Ovary (tissue), 9 donors: ENCODE results near the gene SLC17A9. TPM values are rescaled to one million over a fixed set of nuclear protein-coding genes. Genes with fewer than 3 reads are reported as not detected.

ENCODE experiments used
- DNase-seq, 5 donors: peaks; one replicate each; pipeline ENCODE4 v3.0.0-alpha.2; 2019 to 2020
- H3K27ac ChIP-seq, 2 donors: fragments of 200-600 bp; one replicate each; pipeline versions ENCODE4 v1.5.1 to v1.8.0; 2019 to 2022
- H3K27me3 ChIP-seq: fragments of 200-600 bp; one replicate; pipeline ENCODE4 v1.8.0; 2022
- H3K36me3 ChIP-seq: fragments of 200-600 bp; sonication (generic); one replicate; pipeline ENCODE4 v1.5.1; 2019
- H3K4me1 ChIP-seq: one replicate; pipeline ENCODE4 v1.8.1; 2013; ENCODE audit warnings: mild to moderate bottlenecking, moderate library complexity; ENCODE audit not compliant: insufficient read depth
- H3K4me3 ChIP-seq: fragments of 200-600 bp; sonication (generic); one replicate; pipeline ENCODE4 v1.5.1; 2017
- H3K9me3 ChIP-seq, 2 donors: fragments of 200-600 bp in 1 of 2; sonication (generic) in 1 of 2; one replicate each; pipeline versions ENCODE4 v1.5.1 to v1.8.1; 2013 to 2019; ENCODE audit warnings: mild to moderate bottlenecking in 1 of 2, moderate library complexity in 1 of 2
- CTCF ChIP-seq, 3 donors: fragments of 450-650 bp in 2 of 3; fragments of 200-600 bp in 1 of 3; IDR thresholded peaks; one replicate each; pipeline versions ENCODE4 v1.5.1 to v1.8.0; 2016 to 2022; ENCODE audit warnings: antibody characterized with exemption in 3 of 3, mild to moderate bottlenecking in 1 of 3
- EP300 ChIP-seq: sonication (generic); formaldehyde crosslinking; IDR thresholded peaks from one replicate; pipeline ENCODE4 v1.6.1; 2017; ENCODE audit warnings: antibody characterized with exemption
- POLR2A ChIP-seq: fragments of 450-650 bp; IDR thresholded peaks from one replicate; pipeline ENCODE4 v1.6.1; 2017; ENCODE audit warnings: antibody characterized with exemption, mild to moderate bottlenecking, moderate library complexity
- WGBS, 3 donors: extraction: QIAGEN DNeasy Blood & Tissue Kit in 1 of 3; methylation state at CpG; one replicate each; pipeline versions ENCODE4 v1.1.5 to v1.1.7; 2013 to 2017; 5-methylcytosine and 5-hydroxymethylcytosine counted together
- intact Hi-C, 4 donors: fragments of 100-400 bp; cut with DNase I; formaldehyde crosslinking; loops; one replicate each; pipeline versions ENCODE4 v1.11.0 to v1.15.1; 2022 to 2023
- polyA plus RNA-seq, 2 donors: library from polyadenylated mRNA; stranded (reverse); fragments of 200-250 nt in 1 of 2; fragments of 350-450 nt in 1 of 2; fragmentation: Illumina TruSeq in 1 of 2; extraction: RNeasy Lipid Tissue Mini Kit (QIAGEN cat#74804) in 1 of 2; gene quantifications; one replicate each; pipeline ENCODE4 v1.2.3, GENCODE V29; 2013 to 2014
- total RNA-seq, 7 donors: library from RNA; depleted of rRNA in 2 of 7; stranded (reverse); fragments of >200 nt in 2 of 7; fragmentation: NEBNext Ultra II Directional in 3 of 7; extraction: Animal tissue kit (Norgen Biotek cat#: 25700) in 3 of 7; gene quantifications; one replicate each; pipeline versions ENCODE4 v1.1.0 to v1.2.4, GENCODE V29; 2016 to 2023
- donor health status: DM: no; HTN: no; CAD: no; lungs with moderate emphysema.
- donor health status: DM: no; HTN: no; CAD: no.
- donor health status: Bipolar disorder and iron deficiency.
- donor health status: DM: yes; HTN: yes; CAD: no.
- donor health status: DM: no; HTN: no; CAD: no.
- donor health status: DM: yes; HTN: yes; CAD: no.

SLC17A9 gene
- total and polyA plus RNA-seq, 9 donors: 0.68 to 7.7 (median 4.7) TPM

GRCh38 chr20:62977613-62978560 is 25.4 kb downstream of the SLC17A9 start:
- Histone ChIP-seq H3K36me3 (no peaks in the 10 kb centered on the region), H3K4me1 (peaks cover under 1% of the 10 kb centered on the region), H3K4me3 (no peak overlapping the region), H3K9me3 (no peaks in the 10 kb centered on the region), H3K27me3 (no peaks in the 10 kb centered on the region), H3K27ac (no peak overlapping the region)
- TF ChIP-seq CTCF (IDR thresholded peaks at IDR 0.05): no peak
- no peak for TF ChIP-seq EP300
- no peak for TF ChIP-seq POLR2A
- intact Hi-C loops: no loop called here
- WGBS, 3 donors: 56 to 65% (median 60%) methylated on average over 38 of the region's 38 CpGs
- no peak for DNase-seq

GRCh38 chr20:62978561-62978943 is 26.0 kb downstream of the SLC17A9 start:
- intact Hi-C loops: no loop called here
- no peaks in the 10 kb centered on the region for H3K27me3 ChIP-seq
- WGBS, 3 donors: 51 to 65% (median 59%) methylated on average over 12 to 13 of the region's 13 CpGs
- no peaks in the 10 kb centered on the region for H3K9me3 ChIP-seq
- no peaks in the 10 kb centered on the region for H3K36me3 ChIP-seq
- DNase-seq: no peak
- TF ChIP-seq EP300 (no peak), POLR2A (no peak), CTCF (IDR thresholded peaks at IDR 0.05) (no peak)
- no peaks in the 10 kb centered on the region for H3K4me1 ChIP-seq
- no peak overlapping the region for H3K27ac ChIP-seq
- no peak overlapping the region for H3K4me3 ChIP-seq

- no peak for DNase-seq
- intact Hi-C loops: no loop called here
- no peaks in the 10 kb centered on the region for H3K27me3 ChIP-seq
- H3K9me3 ChIP-seq: no peaks in the 10 kb centered on the region
- no peak overlapping the region for H3K4me3 ChIP-seq
- no peaks in the 10 kb centered on the region for H3K36me3 ChIP-seq
- WGBS, 3 donors: 73 to 85% (median 80%) methylated on average over 14 of the region's 14 CpGs
- TF ChIP-seq EP300 (no peak), POLR2A (no peak), CTCF (IDR thresholded peaks at IDR 0.05) (no peak)
- no peak overlapping the region for H3K27ac ChIP-seq
- no peaks in the 10 kb centered on the region for H3K4me1 ChIP-seq
Measured at GRCh38 chr20:62979310-62979709, 26.8 kb downstream of the SLC17A9 start.

GRCh38 chr20:62979876-62980373 is 27.4 kb downstream of the SLC17A9 start:
- no peaks in the 10 kb centered on the region for H3K4me1 ChIP-seq
- no peak for TF ChIP-seq CTCF (IDR thresholded peaks at IDR 0.05)
- no peak for TF ChIP-seq POLR2A
- TF ChIP-seq EP300: no peak
- intact Hi-C loops: no loop called here
- DNase-seq: no peak
- no peaks in the 10 kb centered on the region for H3K36me3 ChIP-seq
- H3K27ac ChIP-seq: no peak overlapping the region
- WGBS, 3 donors: 8 to 15% (median 10%) methylated on average over 17 to 19 of the region's 19 CpGs
- no peak overlapping the region for H3K4me3 ChIP-seq
- H3K27me3 ChIP-seq: no peaks in the 10 kb centered on the region
- no peaks in the 10 kb centered on the region for H3K9me3 ChIP-seq
